Ovary (tissue), 9 donors: ENCODE measurements around the gene UFSP1. TPM values are rescaled to one million over a fixed set of nuclear protein-coding genes. Genes with fewer than 3 reads are reported as not detected.

Experiments used
- DNase-seq, 5 donors: peaks; one replicate each; pipeline ENCODE4 v3.0.0-alpha.2; 2019 to 2020
- H3K27ac ChIP-seq, 2 donors: fragments of 200-600 bp; one replicate each; pipeline versions ENCODE4 v1.5.1 to v1.8.0; 2019 to 2022
- H3K27me3 ChIP-seq: fragments of 200-600 bp; one replicate; pipeline ENCODE4 v1.8.0; 2022
- H3K36me3 ChIP-seq: fragments of 200-600 bp; sonication (generic); one replicate; pipeline ENCODE4 v1.5.1; 2019
- H3K4me1 ChIP-seq: one replicate; pipeline ENCODE4 v1.8.1; 2013; ENCODE audit warnings: mild to moderate bottlenecking, moderate library complexity; ENCODE audit not compliant: insufficient read depth
- H3K4me3 ChIP-seq: fragments of 200-600 bp; sonication (generic); one replicate; pipeline ENCODE4 v1.5.1; 2017
- H3K9me3 ChIP-seq, 2 donors: fragments of 200-600 bp in 1 of 2; sonication (generic) in 1 of 2; one replicate each; pipeline versions ENCODE4 v1.5.1 to v1.8.1; 2013 to 2019; ENCODE audit warnings: mild to moderate bottlenecking in 1 of 2, moderate library complexity in 1 of 2
- CTCF ChIP-seq, 3 donors: fragments of 450-650 bp in 2 of 3; fragments of 200-600 bp in 1 of 3; IDR thresholded peaks; one replicate each; pipeline versions ENCODE4 v1.5.1 to v1.8.0; 2016 to 2022; ENCODE audit warnings: antibody characterized with exemption in 3 of 3, mild to moderate bottlenecking in 1 of 3
- EP300 ChIP-seq: sonication (generic); formaldehyde crosslinking; IDR thresholded peaks from one replicate; pipeline ENCODE4 v1.6.1; 2017; ENCODE audit warnings: antibody characterized with exemption
- POLR2A ChIP-seq: fragments of 450-650 bp; IDR thresholded peaks from one replicate; pipeline ENCODE4 v1.6.1; 2017; ENCODE audit warnings: antibody characterized with exemption, mild to moderate bottlenecking, moderate library complexity
- WGBS, 3 donors: extraction: QIAGEN DNeasy Blood & Tissue Kit in 1 of 3; methylation state at CpG; one replicate each; pipeline versions ENCODE4 v1.1.5 to v1.1.7; 2013 to 2017; 5-methylcytosine and 5-hydroxymethylcytosine counted together
- intact Hi-C, 4 donors: fragments of 100-400 bp; cut with DNase I; formaldehyde crosslinking; loops; one replicate each; pipeline versions ENCODE4 v1.11.0 to v1.15.1; 2022 to 2023
- polyA plus RNA-seq, 2 donors: library from polyadenylated mRNA; stranded (reverse); fragments of 200-250 nt in 1 of 2; fragments of 350-450 nt in 1 of 2; fragmentation: Illumina TruSeq in 1 of 2; extraction: RNeasy Lipid Tissue Mini Kit (QIAGEN cat#74804) in 1 of 2; gene quantifications; one replicate each; pipeline ENCODE4 v1.2.3, GENCODE V29; 2013 to 2014
- total RNA-seq, 7 donors: library from RNA; depleted of rRNA in 2 of 7; stranded (reverse); fragments of >200 nt in 2 of 7; fragmentation: NEBNext Ultra II Directional in 3 of 7; extraction: Animal tissue kit (Norgen Biotek cat#: 25700) in 3 of 7; gene quantifications; one replicate each; pipeline versions ENCODE4 v1.1.0 to v1.2.4, GENCODE V29; 2016 to 2023
- donor health status: DM: no; HTN: no; CAD: no; lungs with moderate emphysema.
- donor health status: DM: no; HTN: no; CAD: no.
- donor health status: Bipolar disorder and iron deficiency.
- donor health status: DM: yes; HTN: yes; CAD: no.
- donor health status: DM: no; HTN: no; CAD: no.
- donor health status: DM: yes; HTN: yes; CAD: no.

Gene UFSP1
- total and polyA plus RNA-seq, 9 donors, result 0.38 to 7.9 (median 3.7) TPM

DNA sequence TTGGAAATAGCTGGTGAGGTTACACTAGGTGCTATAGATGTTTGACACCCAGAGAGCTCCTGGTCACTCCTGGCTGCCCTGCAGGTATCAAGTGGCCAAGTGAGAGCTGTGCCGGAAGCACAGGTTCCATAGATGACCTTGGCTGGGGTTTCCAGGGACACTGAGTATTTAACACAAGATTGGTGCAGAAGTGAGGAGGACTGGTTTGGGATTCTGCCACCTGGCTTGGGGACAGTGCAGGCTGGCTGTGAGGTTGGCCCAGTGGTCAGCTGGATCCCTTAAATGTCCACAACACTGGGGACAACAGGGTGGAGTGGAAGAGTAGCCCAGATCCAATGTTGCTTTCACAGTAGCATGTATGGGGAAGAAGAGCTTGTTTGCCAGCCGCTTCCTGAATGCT is 11.5 kb upstream of the UFSP1 start:
- peaks cover 5% of the 10 kb centered on the region for H3K4me1 ChIP-seq
- H3K27ac ChIP-seq, result no peak overlapping the region
- intact Hi-C loops, result loop anchor here in 1 of 4 donors (5.0 kb wide), 1 partner anchor 156 kb away; no protein-coding TSS in a partner anchor
- no peaks in the 10 kb centered on the region for H3K27me3 ChIP-seq
- 56 to 71% (median 61%) methylated on average over 2 of the region's 2 CpGs for WGBS, 3 donors
- no peaks in the 10 kb centered on the region for H3K36me3 ChIP-seq
- H3K4me3 ChIP-seq, result no peak overlapping the region
- H3K9me3 ChIP-seq, result no peaks in the 10 kb centered on the region
- no peak for TF ChIP-seq POLR2A
- TF ChIP-seq CTCF (IDR thresholded peaks at IDR 0.05), result no peak
- DNase-seq, result no peak

DNA sequence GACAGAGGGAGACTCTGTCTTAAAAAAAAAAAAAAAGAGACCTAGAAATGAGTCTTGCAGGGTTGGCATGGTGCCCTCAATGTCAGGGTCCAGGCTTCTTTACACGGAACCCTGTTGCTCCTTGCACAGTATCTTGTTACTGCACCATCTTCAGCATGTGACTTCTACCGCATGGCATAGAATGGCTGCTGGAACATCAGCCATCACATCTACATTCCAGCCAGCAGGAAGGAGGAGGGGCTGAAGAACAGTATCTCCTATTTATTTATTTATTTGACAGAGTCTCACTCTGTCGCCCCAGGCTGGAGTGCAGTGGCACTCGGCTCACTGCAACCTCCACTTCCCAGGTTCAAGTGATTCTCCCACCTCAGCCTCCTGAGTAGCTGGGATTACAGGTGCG is 9.9 kb upstream of the UFSP1 start:
- Histone ChIP-seq H3K36me3 (no peaks in the 10 kb centered on the region), H3K27me3 (no peaks in the 10 kb centered on the region), H3K4me3 (no peak overlapping the region), H3K4me1 (peaks cover 5% of the 10 kb centered on the region), H3K9me3 (no peaks in the 10 kb centered on the region), H3K27ac (no peak overlapping the region)
- intact Hi-C loops, result loop anchor here in 2 of 4 donors (5.0 to 10.0 kb wide), 6 partner anchors 158 to 395 kb away; partner anchors contain the start of gene VGF (in 1 of the 2)
- no peak for DNase-seq
- WGBS, 3 donors, result 77 to 91% (median 89%) methylated on average over 5 of the region's 5 CpGs
- no peak for TF ChIP-seq EP300
- no peak for TF ChIP-seq CTCF (IDR thresholded peaks at IDR 0.05)
- TF ChIP-seq POLR2A, result no peak

DNA sequence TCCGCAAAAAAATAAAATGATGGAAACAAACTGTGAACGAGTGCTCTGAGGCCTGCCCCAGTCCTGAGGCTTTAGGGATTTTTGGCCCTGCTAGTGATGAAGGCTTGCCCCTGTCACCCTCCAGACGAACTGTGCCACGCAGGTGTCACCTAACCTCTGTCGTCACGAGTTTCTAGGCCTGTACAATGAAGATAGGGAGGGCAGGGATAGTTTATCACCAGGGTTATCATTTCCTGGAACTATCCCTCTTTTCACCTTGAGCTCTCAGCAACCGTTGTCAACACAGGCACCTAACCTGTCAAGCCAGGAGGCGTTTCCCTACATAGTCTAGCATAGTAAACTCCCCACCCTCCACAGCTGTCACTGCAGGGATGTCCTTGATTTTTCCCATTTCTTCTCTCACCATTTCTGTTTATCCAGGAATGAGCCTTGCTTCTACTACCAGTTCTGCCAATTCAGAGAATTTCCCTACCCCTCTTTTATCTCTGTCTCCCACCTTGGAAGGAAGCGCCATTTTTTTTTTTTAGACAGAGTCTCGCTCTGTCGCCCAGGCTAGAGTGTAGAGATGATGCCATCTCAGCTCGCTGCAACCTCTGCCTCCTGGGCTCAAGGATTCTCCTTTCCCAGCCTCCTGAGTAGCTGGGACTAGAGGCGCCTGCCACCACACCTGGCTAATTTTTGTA is 8.4 kb upstream of the UFSP1 start:
- TF ChIP-seq CTCF (IDR thresholded peaks at IDR 0.05) (no peak), EP300 (no peak), POLR2A (no peak)
- WGBS, 3 donors, result 57 to 68% (median 64%) methylated on average over 13 of the region's 13 CpGs
- Histone ChIP-seq H3K36me3 (no peaks in the 10 kb centered on the region), H3K27ac (no peak overlapping the region), H3K4me1 (peaks cover 5% of the 10 kb centered on the region), H3K27me3 (no peaks in the 10 kb centered on the region), H3K4me3 (no peak overlapping the region), H3K9me3 (no peaks in the 10 kb centered on the region)
- no peak for DNase-seq
- intact Hi-C loops, result loop anchor here in 3 of 4 donors (2.0 to 10.0 kb wide), 7 partner anchors 159 to 397 kb away; partner anchors contain the start of gene VGF (in 1 of the 3)

DNA sequence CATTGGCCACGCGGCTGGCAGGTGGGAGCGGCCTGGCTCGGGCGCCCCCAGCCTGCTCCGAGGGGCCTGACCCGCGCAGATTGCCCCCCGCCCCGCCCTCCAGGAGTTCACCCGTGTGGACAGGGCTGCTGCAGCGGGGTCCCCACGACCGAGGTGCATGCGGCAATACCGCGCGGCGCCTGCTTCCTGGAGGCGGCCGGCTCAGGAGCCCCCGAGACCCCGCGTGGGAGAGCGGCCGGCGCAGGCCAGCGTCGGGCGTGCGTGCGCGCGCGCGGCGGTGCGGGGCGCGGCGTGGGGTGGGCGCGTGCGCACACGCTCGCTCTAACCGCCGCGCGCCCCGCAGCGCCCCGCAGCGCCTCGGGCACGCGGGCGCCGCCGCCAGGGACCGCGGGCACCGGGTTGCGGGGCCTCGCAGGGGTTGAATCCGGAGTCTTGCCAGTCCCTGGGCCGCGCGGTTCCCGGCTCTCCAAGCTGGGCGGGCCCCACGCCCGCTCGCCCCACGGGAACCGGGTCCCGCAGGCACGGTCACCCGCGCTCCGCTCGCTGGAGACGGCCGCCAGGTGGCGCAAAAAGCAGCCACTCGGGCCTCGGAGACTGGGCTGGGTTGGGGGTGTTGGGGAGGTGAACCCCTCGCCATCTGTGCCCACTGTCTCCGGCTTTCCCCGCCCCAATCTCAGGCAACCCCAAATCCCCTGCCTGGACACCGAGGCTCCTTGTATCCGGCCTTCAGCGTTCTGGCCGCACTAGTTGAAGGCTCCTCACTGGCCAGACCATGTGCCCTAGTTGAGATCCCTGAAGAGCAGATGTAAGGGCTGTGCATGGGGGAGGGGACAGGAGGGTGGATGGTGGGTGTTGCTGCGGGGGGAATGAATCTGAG is 7.5 kb upstream of the UFSP1 start:
- Histone ChIP-seq H3K36me3 (no peaks in the 10 kb centered on the region), H3K4me1 (peaks cover 5% of the 10 kb centered on the region), H3K27me3 (no peaks in the 10 kb centered on the region), H3K4me3 (peak overlapping the region; percentile 17), H3K27ac (no peak overlapping the region), H3K9me3 (no peaks in the 10 kb centered on the region)
- DNase-seq, result peak; percentile 58 to 72 (median 68)
- intact Hi-C loops, result loop anchor here in 3 of 4 donors (2.0 to 10.0 kb wide), 7 partner anchors 160 to 398 kb away; partner anchors contain the start of gene VGF (in 1 of the 3)
- TF ChIP-seq CTCF (IDR thresholded peaks at IDR 0.05) (peak; percentile 38 to 73 (median 72)), EP300 (no peak)
- WGBS, 3 donors, result 0 to 1% (median 1%) methylated on average over 36 to 95 of the region's 95 CpGs
